HEK293T (cell line): Measurements from ENCODE around the gene CFAP300.

Experiments
- CTCF ChIA-PET: fragments of 350-600 bp; formaldehyde crosslinking; extraction: SDS; loops from one replicate; lab custom pipeline; 2021; ENCODE audit warnings: antibody characterized with exemption, inconsistent platforms; lab: Yijun Ruan, JAX
- POLR2A ChIA-PET: fragments of 350-600 bp; formaldehyde crosslinking; extraction: SDS; loops from one replicate; lab custom pipeline; 2020; ENCODE audit warnings: antibody characterized with exemption, inconsistent platforms; lab: Yijun Ruan, JAX
- DNase-seq: peaks from one replicate; pipeline ENCODE4 v3.0.0; 2012; ENCODE audit warnings: mixed read lengths; ENCODE audit errors: extremely low spot score
- ARNT ChIP-seq: fragments of 450-650 bp; IDR thresholded peaks from 2 replicates; pipeline ENCODE4 v1.6.1; 2017; ENCODE audit warnings: mild to moderate bottlenecking
- BHLHE40 ChIP-seq: fragments of 450-650 bp; IDR thresholded peaks from 2 replicates; pipeline ENCODE4 v1.6.1; 2016; ENCODE audit warnings: mild to moderate bottlenecking, moderate library complexity, borderline replicate concordance
- CTBP1 ChIP-seq: fragments of 450-650 bp; IDR thresholded peaks from 2 replicates; pipeline ENCODE4 v1.6.1; 2016; ENCODE audit warnings: borderline replicate concordance
- ELF4 ChIP-seq: fragments of 450-650 bp; IDR thresholded peaks from 2 replicates; pipeline ENCODE4 v1.6.1; 2017; ENCODE audit warnings: antibody characterized with exemption
- FOXA1 ChIP-seq: fragments of 450-650 bp; IDR thresholded peaks from 2 replicates; pipeline ENCODE4 v1.6.1; 2016; ENCODE audit warnings: mild to moderate bottlenecking
- FOXK2 ChIP-seq: fragments of 450-650 bp; IDR thresholded peaks from 2 replicates; pipeline ENCODE4 v1.6.1; 2016; ENCODE audit warnings: mild to moderate bottlenecking
- FOXM1 ChIP-seq: fragments of 450-650 bp; IDR thresholded peaks from 2 replicates; pipeline ENCODE4 v1.6.1; 2017; ENCODE audit warnings: mild to moderate bottlenecking, borderline replicate concordance
- HDGF ChIP-seq: fragments of 450-650 bp; IDR thresholded peaks from 2 replicates; pipeline ENCODE4 v1.6.1; 2017; ENCODE audit warnings: antibody characterized with exemption, borderline replicate concordance
- L3MBTL2 ChIP-seq: fragments of 450-650 bp; conservative IDR thresholded peaks from 2 replicates; pipeline ENCODE4 v1.6.1; 2016; ENCODE audit warnings: mild to moderate bottlenecking
- LEF1 ChIP-seq: fragments of 450-650 bp; IDR thresholded peaks from 2 replicates; pipeline ENCODE4 v1.6.1; 2017; ENCODE audit warnings: mild to moderate bottlenecking, borderline replicate concordance
- NFRKB ChIP-seq: fragments of 450-650 bp; IDR thresholded peaks from 2 replicates; pipeline ENCODE4 v1.6.1; 2016; ENCODE audit warnings: mild to moderate bottlenecking, moderate library complexity
- PKNOX1 ChIP-seq: fragments of 450-650 bp; IDR thresholded peaks from 2 replicates; pipeline ENCODE4 v1.6.1; 2016
- SP1 ChIP-seq: fragments of 450-650 bp; IDR thresholded peaks from 2 replicates; pipeline ENCODE4 v1.6.1; 2017
- SUZ12 ChIP-seq: fragments of 450-650 bp; IDR thresholded peaks from 2 replicates; pipeline ENCODE4 v1.6.1; 2016; ENCODE audit warnings: mild to moderate bottlenecking
- TARDBP ChIP-seq: fragments of 450-650 bp; IDR thresholded peaks from 2 replicates; pipeline ENCODE4 v1.6.1; 2016
- ZNF384 ChIP-seq: fragments of 450-650 bp; IDR thresholded peaks from 2 replicates; pipeline ENCODE4 v1.6.1; 2016

Gene CFAP300

GRCh38 chr11:102036757-102037156 lies 10.5 kb upstream of the CFAP300 start:
- CTCF ChIA-PET: no interaction called here
- DNase-seq: no peak
- TF ChIP-seq L3MBTL2: no peak
- no peak for TF ChIP-seq ARNT
- TF ChIP-seq FOXK2: no peak
- TF ChIP-seq PKNOX1: no peak
- TF ChIP-seq SP1: no peak
- no peak for TF ChIP-seq FOXA1
- POLR2A ChIA-PET: no interaction called here

- ChIA-PET CTCF (interaction anchor here (1.1 kb wide), 1 partner anchor 15 kb away, joined by 7 read pairs; no protein-coding TSS in a partner anchor), POLR2A (interaction anchor here (0.8 kb wide), 1 partner anchor 222 kb away, joined by 3 read pairs; no protein-coding TSS in a partner anchor)
- TF ChIP-seq LEF1 (no peak), SUZ12 (no peak), L3MBTL2 (no peak), CTBP1 (no peak), PKNOX1 (no peak), FOXK2 (no peak), ARNT (no peak), FOXM1 (no peak), HDGF (no peak), NFRKB (no peak), ELF4 (no peak), TARDBP (no peak)
- no peak for DNase-seq
These were observed 396 bp upstream of the CFAP300 start for GRCh38 chr11:102046841-102047240.

GRCh38 chr11:102050927-102051575 lies 3.8 kb downstream of the CFAP300 start:
- no peak for DNase-seq
- TF ChIP-seq ARNT (no peak), FOXM1 (no peak), ELF4 (no peak), SP1 (no peak), BHLHE40 (no peak), CTBP1 (no peak), SUZ12 (no peak)
- ChIA-PET POLR2A (no interaction called here), CTCF (interaction anchor here (0.6 kb wide), 1 partner anchor 177 kb away, joined by 3 read pairs; no protein-coding TSS in a partner anchor)

- DNase-seq: peak; percentile 36
- ChIA-PET CTCF (interaction anchor here (0.7 to 1.1 kb wide), 3 partner anchors 14 to 208 kb away, joined by 3 to 7 read pairs (median 3); partner anchors contain the start of gene CFAP300), POLR2A (no interaction called here)
- no peak for TF ChIP-seq FOXM1
- no peak for TF ChIP-seq BHLHE40
- TF ChIP-seq FOXK2: no peak
- no peak for TF ChIP-seq TARDBP
- TF ChIP-seq ELF4: no peak
- TF ChIP-seq L3MBTL2: no peak
- no peak for TF ChIP-seq SP1
These were observed 14.0 kb downstream of the CFAP300 start for GRCh38 chr11:102061276-102061675.

GRCh38 chr11:102062106-102062505 lies 14.9 kb downstream of the CFAP300 start:
- ChIA-PET POLR2A (no interaction called here), CTCF (no interaction called here)
- no peak for DNase-seq
- no peak for TF ChIP-seq PKNOX1
- no peak for TF ChIP-seq FOXK2
- TF ChIP-seq LEF1: no peak
- TF ChIP-seq ELF4: no peak
- TF ChIP-seq HDGF: no peak
- TF ChIP-seq NFRKB: no peak
- TF ChIP-seq FOXM1: no peak
- TF ChIP-seq SUZ12: no peak
- TF ChIP-seq CTBP1: no peak
- no peak for TF ChIP-seq TARDBP
- no peak for TF ChIP-seq ZNF384

- DNase-seq: no peak
- no peak for TF ChIP-seq HDGF
- TF ChIP-seq ZNF384: no peak
- no peak for TF ChIP-seq ELF4
- TF ChIP-seq FOXK2: no peak
- TF ChIP-seq NFRKB: no peak
- no peak for TF ChIP-seq L3MBTL2
- no peak for TF ChIP-seq LEF1
- no peak for TF ChIP-seq PKNOX1
- no peak for TF ChIP-seq FOXM1
- CTCF ChIA-PET: interaction anchor here (0.7 kb wide), 1 partner anchor 215 kb away, joined by 3 read pairs; no protein-coding TSS in a partner anchor
- POLR2A ChIA-PET: no interaction called here
These were observed 17.1 kb downstream of the CFAP300 start for GRCh38 chr11:102064316-102064715.
